CD4-positive, alpha-beta T cell treated with Interleukin-21 for 1 hour (primary cell): ENCODE measurements around the gene ATP5F1B.
"Not testable (repeated sequence)": the region's sequence is repeated elsewhere in the genome, so short reads cannot be mapped to it uniquely, and the experiment has no call there.

Source experiments
- DNase-seq: peaks from one replicate; pipeline ENCODE4 v3.0.0-alpha.2; 2020

ATP5F1B gene

DNA sequence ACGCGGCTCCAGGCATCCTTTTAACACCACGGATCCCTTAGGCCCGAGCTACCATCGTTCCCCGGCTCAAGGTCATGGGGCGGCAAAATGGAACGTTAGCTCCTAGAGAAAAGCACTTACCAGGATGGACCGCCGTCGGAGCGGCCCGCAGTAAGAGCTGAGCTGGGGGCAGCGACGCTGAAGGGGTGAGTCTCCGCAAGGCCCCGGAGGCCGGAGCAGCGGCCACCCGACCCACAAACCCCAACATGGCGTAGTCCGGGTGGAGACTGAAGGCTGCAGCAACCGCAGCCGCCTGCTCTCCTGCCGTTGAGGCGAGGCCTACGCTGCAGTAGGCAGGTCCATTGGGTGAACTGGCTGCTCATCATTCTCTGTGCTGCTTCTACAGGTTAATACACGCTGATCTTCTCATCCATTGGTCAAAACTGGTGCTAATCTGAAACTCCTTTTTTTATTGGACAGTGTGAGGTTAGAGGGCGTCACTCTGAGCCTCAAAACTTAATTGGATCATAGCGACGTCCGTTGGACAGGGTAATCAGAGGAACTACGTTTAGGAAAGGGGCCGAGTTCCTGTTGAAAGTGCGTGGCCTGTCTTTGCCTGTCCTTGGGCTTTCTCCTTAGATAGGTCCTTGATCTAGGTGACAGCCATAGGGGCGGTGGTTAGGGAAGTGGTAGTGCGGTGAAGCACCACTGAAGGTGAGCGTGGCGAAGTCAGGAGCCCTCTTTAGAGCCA lies at the start of gene ATP5F1B:
ATP5F1B (minus strand) TSS at position 268 of the 730 bp plus-strand sequence; CDS start at position 247, 21 bp downstream.
- DNase-seq, result peak; percentile 98

DNA sequence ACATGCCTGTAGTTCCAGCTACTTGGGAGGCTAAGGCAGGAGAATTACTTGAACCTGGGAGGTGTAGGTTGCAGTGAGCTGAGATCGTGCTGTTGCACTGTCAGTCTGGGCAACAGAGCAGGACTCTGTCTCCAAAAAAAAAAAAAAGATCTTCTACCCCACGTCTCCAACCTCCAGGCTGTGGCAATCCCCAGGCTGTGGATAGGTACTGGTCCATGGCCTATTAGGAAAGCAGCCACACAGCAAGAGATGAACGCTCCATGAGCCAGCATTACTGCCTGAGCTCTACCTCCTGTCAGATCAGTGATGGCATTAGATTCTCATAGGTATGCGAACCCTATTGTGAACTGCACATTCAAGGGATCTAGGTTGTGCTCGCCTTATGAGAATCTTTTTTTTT lies 48.4 kb upstream of the ATP5F1B start:
- no peak for DNase-seq

DNA sequence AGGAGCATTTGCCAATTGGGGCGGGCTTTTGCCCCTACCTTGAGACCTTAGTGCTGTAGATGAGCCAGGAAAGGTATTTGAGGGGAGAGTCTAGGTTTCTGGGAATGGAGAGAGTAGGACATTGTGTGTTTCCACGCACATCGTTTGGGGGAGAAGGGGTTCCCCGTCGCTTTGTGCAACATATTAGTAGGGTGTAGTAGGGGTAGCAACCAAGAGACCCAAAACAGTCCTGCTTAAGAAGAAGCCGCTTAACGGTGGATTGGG lies 43.0 kb upstream of the ATP5F1B start:
- no peak for DNase-seq

DNA sequence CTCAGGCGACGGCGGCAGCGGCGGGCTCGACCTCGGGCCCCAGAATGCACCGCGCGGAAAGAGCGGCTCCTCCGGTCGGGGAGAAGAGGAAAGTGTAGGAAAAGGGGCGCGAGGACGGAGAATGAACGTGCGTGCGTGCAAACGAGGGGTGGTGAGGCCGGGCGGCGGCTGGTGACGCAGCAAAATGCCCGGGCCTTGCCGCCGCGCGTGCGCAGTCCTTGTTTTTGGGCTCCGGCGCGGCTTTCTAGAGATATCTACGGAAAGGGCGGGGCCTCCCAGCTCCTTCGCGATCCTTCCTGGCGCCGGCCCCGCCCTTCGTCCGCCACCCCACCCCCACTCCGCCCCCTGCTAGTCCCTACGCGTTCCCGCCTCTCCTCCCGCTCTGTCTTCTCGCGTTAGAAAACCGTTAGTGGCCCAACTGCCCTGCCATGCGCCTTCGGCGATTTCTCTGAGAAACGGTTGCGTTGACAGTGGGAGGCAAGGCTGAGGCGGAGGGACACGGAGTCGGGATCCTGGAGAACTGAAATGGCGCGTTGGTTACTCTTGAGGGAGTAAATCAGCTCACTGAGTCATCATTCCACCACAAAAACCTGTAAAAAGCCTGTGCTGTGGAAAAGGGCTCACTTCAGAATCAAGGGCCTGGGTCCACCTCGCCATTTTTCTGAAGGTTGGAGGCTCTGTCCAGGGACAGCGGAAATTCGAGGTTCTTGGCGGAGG lies 42.5 kb upstream of the ATP5F1B start, which contains the start of gene PTGES3:
PTGES3 (minus strand) TSS at position 156 of the 717 bp plus-strand sequence. CDS start 285 bp downstream, outside the sequence.
- peak; percentile 98 for DNase-seq

DNA sequence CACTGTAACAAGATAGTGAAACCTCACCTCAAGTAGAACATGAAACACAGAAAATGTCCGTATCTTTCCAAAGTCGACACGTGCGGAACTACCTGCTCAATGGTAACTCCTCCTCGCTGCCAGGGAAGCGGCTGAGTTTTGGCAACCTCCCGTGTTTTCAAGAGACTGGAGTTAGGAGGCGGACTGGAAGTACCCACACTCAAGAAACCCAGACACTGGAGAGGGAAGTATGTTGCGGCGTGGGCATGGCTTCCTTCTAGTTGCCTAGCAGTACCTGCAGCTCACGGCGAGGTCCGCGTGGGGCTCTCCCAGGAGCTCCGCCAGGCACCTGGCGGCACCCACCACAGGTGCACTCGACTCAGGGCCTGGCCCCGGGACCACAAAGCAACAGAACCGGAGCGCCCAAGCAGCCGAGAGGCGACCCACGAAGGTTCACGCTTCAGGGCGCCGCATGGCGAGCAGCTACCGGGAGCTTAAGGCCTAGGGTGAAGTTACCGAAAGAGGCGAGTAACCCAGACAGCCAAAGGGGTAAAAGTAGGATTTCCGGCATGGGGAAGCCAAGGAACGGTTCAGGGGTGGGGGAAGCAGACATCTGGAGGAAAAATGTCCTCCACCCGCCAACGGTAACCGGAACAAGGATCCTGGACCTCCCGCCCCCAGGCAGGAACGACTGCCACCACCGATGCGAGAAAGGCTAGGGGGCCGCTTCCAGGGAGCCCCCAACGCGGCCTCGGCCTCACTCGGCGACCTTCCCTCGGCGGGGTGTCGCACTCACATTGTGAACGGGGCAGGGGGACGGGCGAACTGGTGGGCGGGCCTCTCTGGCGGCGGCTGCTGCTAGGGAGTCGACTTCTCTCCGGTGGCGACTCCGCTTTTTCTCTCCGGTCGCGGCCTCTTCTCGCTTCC lies 41.7 kb upstream of the ATP5F1B start:
- peak; percentile 74 for DNase-seq

DNA sequence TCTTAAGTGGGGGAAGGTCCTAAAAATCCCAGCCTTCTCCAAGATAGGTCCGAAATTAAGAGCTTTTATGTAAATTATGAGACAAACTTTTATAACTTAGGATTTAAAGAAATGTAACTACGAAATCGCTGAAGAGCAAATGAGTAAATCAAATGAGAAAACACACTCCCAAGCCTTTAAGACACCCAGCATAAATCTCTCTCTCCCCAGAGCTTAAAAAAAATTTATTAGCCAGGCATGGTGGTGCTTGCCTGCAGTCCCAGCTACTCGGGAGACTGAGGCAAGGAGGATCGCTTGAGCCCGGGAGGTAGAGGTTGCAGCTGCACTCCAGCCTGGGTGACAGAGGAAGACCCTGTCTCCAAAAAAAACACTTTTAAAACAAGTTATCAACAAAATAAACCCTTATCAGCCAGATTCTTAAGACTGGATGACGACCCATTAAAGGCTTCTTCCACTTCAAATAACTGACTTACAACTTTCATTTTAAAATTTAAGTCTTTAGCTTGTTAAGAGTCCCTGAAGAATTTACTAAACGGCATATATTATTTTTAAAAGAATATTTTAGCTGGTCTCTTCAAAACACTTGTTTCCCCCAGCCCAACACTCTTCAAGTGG lies 39.1 kb upstream of the ATP5F1B start:
- DNase-seq, result peak; percentile 34

DNA sequence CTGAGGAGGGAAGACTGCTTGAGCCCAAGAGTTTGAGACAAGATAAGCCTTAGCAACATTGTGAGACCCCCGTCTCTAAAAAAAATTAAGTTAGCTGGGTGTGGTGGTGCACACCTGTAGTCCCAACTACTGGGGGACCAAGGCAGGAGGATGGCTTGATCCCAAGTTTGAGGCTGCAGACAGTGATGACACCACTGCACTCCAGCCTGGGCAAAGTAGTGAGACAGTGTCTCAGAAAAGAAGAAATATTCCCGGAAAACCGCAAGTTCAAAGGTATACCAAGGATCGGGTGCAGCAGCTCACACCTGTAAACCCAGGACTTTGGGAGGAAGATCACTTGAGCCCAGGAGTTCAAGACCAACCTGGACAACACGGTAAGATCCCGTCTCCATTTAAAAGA lies 36.5 kb upstream of the ATP5F1B start:
- no peak for DNase-seq

DNA sequence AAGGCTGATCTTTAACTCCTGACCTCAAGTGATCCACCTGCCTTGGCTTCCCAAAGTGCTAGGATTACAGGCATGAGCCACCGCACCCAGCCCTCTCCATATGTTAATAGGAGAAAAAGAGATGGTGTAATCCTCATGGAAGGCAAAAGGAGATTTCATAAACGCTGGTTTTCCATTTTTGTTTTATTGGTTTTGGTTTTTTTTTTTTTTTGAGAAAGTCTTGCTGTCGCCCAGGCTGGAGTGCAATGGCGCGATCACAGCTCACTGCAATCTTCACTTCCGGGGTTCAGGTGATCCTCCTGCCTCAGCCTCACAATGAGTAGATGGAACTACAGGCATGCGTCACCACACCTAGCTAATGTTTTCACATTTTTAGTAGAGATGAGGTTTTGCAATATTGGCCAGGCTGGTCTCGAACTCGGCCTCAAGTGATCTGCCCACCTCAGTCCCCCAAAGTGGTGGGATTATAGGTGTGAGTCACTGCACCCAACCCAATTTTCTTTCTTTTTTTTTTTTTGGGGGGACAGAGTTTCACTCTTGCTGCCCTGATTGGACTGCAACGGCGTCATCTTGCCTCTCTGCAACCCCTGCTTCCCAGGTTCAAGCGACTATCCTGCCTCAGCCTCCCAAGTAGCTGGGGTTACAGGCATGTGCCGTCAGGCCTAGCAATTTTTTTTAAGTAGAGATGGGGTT lies 34.2 kb upstream of the ATP5F1B start:
- DNase-seq, result no peak

DNA sequence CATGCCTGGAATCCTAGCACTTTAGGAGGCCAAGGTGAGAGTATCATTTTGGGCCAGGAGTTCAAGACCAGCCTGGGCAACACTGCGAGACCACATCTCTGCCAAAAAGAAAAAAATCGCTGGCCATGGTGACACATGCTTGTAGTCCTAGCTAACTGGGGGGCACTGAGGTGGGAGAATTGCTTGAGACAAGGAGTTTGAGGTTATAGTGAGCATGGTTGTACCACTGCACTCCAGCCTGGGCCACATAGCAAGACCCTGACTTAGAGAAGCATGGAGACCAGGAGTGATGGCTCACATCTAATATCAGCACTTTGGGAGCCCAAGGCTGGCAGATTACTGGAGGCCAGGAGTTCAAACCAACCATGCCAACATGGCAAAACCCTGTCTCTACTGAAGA lies 33.1 kb upstream of the ATP5F1B start:
- DNase-seq, result no peak

DNA sequence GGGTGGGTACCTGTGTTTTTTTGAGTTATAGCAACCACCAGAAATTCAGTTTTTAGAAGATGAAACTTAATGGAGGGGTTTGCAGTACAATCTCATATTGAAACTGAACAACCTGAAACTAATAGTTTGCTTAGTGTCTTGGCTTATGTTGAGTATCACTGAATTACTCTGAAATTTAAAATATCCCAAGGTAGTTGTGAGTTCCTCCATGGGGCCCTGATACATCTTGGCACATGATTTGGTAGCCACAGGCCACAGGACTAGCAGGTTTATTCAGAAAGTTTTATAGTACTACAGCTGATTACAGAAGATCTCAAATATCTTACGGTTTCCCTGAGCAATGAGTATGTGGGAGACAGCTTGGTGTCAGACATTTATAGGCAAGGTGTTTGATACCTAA lies 31.9 kb upstream of the ATP5F1B start:
- no peak for DNase-seq

DNA sequence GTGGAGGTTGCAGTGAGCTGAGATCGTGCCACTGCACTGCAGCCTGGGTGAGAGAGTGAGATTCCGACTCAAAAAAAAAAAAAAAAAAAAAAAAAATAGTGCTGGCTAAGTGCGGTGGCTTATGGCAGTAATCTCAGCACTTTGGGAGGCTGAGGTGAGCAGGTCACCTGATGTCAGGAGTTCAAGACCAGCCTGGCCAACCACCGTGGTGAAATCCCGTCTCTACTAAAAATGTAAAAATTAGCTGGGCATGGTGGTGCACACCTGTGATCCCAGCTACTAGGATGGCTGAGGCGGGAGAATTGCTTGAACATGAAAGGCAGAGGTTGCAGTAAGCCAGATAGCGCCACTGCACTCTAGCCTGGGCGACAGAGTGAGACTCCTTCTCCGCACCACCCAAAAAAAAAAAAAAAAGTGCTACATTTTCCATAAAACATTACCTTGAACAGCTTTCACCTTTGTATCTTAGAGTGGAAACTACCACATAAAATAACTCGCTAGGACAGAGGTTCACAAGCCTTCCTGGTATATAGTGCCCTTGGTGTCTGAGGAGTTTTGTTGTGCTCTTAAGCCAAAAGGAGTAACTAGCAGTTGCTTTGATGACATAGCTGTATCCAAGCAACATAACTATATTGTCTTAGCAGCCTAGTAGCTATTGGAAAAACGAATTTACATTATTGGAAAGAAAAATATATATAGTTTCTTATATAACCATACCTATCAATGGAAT lies 31.2 kb upstream of the ATP5F1B start:
- no peak for DNase-seq

DNA sequence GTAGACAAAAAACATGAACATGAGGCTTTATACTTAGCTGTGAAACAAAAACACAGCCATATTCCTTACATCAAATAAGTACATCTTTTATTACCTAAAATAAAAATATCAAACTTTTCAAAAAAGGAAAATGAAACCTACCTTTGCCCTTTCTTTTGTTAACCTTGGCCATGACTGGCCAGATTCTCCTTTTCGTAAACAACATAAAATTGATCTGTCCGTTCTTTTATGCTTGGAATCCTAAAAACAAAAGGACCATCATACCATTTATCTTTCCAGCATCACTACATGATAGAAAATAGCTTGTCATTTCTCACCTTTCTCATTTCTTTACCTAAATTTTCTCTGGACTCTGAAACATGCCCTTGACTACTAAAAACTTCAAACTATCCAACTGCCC lies 25.8 kb upstream of the ATP5F1B start:
- DNase-seq, result no peak

DNA sequence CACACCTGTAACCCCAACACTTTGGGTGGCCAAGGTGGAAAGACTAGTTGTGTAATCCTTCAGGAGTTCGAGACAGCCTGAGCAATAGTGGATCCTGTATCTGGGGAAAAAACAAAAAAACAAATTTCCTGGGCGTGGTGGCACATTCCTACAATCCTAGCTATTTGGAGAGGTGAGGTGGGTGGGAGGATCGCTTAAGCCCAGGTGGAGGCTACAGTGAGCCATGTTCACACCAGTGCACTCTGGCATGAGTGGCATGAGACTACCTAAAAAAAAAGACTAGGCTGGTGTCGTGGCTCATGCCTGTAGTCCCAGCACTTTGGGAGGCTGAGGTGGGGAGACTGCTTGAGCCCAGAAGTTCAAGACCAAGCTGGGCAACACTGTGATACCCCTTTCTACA lies 25.1 kb upstream of the ATP5F1B start:
- no peak for DNase-seq

DNA sequence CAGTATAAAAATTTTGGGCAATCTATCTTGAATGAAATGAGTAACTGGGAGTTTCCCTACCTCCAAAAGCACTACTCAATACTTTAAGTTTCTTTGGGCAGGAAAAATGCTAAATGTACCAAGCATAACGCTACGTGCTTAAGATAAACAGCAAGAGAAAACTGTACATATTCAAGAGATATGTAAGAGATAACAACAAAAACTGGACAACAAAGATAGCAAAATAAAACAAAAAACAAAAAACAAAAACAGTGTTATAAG lies 22.3 kb upstream of the ATP5F1B start:
- no peak for DNase-seq

DNA sequence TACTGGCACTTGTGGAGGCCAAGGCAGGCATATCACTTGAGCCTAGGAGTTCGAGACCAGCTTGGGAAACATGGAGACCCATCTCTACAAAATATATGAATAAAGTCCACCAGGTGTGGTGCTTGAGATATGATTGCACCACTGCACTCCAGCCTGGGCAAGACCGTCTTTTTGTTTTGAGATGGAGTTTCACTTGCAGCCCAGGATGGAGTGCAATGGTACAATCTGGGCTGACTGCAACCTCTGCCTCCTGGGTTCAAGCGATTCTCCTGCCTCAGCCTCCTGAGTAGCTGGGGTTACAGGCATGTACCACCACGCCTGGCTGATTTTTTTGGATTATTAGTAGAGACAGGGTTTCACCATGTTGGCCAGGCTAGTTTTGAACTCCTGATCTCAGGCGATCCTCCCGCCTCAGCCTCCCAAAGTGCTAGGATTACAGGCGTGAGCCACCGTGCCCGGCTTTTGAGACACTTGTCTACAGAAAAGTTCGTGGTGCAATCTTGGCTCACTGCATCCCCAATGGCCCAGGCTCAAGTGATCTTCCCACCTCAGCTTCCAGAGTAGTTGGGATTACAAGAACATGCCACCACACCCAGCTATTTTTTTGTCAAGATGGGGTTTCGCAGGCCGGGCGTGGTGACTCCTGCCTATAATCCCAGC lies 16.3 kb upstream of the ATP5F1B start:
- no peak for DNase-seq

DNA sequence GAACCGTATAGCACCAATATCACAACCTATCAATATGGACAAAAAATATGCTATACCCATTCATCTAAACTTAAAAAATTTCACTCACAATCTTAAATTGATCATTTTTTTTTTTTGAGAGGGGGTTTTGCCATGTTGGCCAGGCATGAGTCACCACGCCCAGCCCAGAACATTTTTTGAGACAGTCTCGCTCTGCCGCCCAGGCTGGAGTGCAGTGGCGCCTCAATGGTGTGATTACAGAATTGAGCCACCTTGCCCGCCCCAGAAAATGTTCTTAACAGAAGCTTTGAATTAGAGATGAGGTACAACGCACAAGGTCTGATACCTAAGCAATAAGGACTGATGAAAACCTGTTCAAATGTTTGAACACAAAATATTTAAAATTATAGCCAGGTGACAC lies 15.8 kb upstream of the ATP5F1B start:
- DNase-seq, result no peak

DNA sequence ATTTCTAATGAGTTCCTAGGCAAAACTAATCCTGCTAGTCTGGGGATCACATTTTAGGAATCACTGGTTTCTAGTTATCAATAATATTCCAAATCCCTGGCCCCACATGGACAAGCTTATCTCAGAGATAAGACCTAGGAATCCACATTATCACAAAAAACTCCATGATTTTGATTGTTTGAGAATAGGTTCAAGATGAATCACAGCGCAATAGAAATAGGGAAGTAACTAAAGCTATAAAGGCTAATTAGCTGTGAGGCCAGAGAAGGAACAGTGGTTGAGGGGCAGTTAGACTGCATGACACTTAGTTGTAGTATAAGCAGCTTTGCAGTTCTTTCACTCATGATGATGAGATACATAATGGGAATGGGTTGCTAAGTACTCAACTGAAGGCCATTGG lies 13.1 kb upstream of the ATP5F1B start:
- no peak for DNase-seq

DNA sequence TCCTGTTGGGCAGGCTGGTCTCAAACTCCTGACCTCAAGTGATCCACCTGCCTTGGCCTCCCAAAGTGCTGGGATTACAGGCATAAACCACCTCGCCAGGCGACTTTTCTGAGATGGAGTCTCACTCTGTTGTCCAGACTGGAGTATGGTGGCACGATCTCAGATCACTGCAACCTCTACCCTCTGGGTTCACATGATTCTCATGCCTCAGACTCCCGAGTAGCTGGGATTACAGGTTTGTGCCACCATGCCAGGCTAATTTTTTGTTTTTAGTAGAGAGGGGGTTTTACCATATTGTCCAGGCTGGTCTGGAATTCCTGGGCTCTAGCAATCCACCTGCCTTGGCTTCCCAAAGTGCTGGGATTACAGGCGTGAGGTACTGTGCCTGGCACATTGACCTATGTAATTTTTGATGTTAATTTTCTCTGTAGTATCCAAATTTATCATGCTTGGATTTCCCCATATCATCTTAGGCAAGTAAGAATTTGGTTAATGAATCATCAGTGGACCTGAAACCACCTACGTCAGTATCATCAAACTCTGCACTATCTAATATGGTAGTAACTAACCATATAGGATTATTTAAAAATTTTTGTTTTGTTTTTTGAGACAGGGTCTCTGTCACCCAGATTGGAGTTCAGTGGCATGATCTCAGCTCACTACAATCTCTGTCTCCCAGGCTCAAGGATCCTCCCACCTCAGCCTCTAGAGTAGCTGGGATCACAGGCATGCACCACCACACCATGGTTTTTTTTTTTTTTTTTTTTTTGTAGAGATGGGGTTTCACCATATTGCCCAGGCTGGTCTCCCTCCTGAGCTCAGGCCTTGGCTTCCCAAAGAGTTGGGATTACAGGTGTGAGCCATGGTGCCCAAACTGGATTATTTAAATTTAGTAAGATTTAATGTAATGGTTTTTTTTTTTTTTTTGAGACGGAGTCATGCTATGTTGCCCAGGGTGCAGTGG lies 11.9 kb upstream of the ATP5F1B start:
- no peak for DNase-seq

DNA sequence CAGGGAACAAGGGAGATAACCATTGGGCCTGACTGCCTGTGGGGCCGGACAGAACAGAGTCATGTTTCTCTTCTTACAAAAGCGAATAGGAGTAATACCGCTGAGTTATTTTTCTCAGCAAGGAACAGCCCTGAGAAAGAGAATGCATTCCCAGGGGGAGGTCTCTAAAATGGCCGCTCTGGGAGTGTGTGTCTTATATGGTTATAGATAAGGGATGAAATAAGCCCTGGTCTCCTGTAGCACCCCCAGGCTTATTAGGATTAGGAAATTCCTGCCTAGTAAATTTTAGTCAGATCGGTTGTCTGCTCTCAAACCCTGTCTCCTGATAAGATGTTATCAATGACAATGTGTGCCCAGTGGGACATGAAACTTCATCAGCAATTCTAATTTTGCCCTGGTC lies 8.0 kb upstream of the ATP5F1B start:
- DNase-seq, result not testable (repeated sequence)

DNA sequence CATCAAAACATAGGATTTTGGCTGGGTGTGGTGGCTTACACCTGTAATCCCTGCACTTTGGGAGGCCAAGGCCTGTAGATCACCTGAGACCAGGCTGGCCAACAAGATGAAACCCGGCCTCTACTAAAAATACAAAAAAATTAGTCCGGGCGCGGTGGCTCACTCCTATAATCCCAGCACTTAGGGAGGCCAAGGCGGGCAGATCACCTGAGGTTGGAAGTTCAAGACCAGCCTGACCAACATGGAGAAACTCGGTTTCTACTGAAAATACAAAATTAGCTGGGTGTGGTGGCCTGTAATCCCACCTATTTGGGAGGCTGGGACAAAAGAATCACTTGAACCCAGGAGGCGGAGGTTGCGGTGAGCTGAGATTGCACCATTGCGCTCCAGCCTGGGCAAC lies 2.2 kb upstream of the ATP5F1B start:
- not testable (repeated sequence) for DNase-seq
